BLaER1 treated with 17β-estradiol and CSF1 and Interleukin-3, amounts not matched to agents 10 nM and 100 nM (cell line): ENCODE measurements around the gene PLS1.
A peak's percentile ranks its signal among the peaks of the same experiment; 100 is the strongest.
"Not testable (repeated sequence)": the region's sequence is repeated elsewhere in the genome, so short reads cannot be mapped to it uniquely, and the experiment has no call there.

Source experiments
- H3K27ac ChIP-seq, 11 experiments: shearing (Covaris generic); formaldehyde crosslinking; 2 replicates each; pipeline ENCODE4 v1.8.1; 2022
- H3K27me3 ChIP-seq, 11 experiments: shearing (Covaris generic); formaldehyde crosslinking; 2 replicates each; pipeline ENCODE4 v1.8.1; 2022
- H3K36me3 ChIP-seq, 11 experiments: shearing (Covaris generic); formaldehyde crosslinking; 2 replicates each; pipeline ENCODE4 v1.8.1; 2022
- H3K4me1 ChIP-seq, 10 experiments: shearing (Covaris generic); formaldehyde crosslinking; 2 replicates each; pipeline ENCODE4 v1.8.1; 2022
- H3K4me2 ChIP-seq, 11 experiments: shearing (Covaris generic); formaldehyde crosslinking; 2 replicates each; pipeline ENCODE4 v1.8.1; 2022
- H3K4me3 ChIP-seq, 10 experiments: shearing (Covaris generic); formaldehyde crosslinking; 2 replicates each; pipeline ENCODE4 v1.8.1; 2022
- H3K9ac ChIP-seq, 11 experiments: shearing (Covaris generic); formaldehyde crosslinking; 2 replicates each; pipeline ENCODE4 v1.8.1; 2022
- H3K9me3 ChIP-seq, 11 experiments: shearing (Covaris generic); formaldehyde crosslinking; replicated peaks in 1 of 11; 2 replicates each; pipeline ENCODE4 v1.8.1; 2022
- H4K20me1 ChIP-seq, 11 experiments: shearing (Covaris generic); formaldehyde crosslinking; 2 replicates each; pipeline ENCODE4 v1.8.1; 2022
- Cebpa-rat ChIP-seq, 11 experiments: shearing (Covaris generic); IDR thresholded peaks; 2 replicates each; pipeline ENCODE4 v1.8.1; 2022

Gene PLS1

DNA sequence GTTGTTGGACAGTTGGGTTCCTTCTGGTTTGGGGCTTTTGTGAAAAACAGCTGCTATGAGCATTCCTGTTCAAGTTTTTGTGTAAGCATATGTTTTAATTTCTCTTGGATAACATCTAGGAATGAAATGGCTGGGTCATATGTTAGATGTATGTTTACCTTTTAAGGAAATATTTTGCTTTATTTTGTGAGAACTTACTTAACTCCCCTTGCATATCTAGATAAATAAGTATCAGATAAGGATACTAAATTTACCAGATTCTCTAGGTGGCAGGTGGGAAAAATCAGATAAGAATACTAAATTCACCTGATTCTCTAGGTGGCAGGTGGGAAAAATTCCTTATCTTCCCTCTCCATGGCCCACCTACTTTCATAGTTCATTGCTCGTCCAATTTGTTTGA lies 1.1 kb upstream of the PLS1 start:
- TF ChIP-seq Cebpa-rat (IDR thresholded peaks at IDR 0.05), result no peak
- no peak overlapping the region for H3K27ac ChIP-seq
- H3K4me3 ChIP-seq, result no peak overlapping the region
- H3K9ac ChIP-seq, result no peak overlapping the region
- H3K36me3 ChIP-seq, result no peaks in the 10 kb centered on the region
- no peaks in the 10 kb centered on the region for H4K20me1 ChIP-seq
- peaks cover 0 to 2% (median 0%) of the 10 kb centered on the region in 11 experiments; a peak in 1 of 22 replicates for H3K9me3 ChIP-seq
- H3K4me2 ChIP-seq, result peak overlapping the region in 9 of 11 experiments; percentile 80 to 97 (median 95); a peak in 13 of 22 replicates
- H3K4me1 ChIP-seq, result peaks cover 0 to 25% (median 10%) of the 10 kb centered on the region in 10 experiments; a peak in 15 of 20 replicates
- peaks cover 0 to 14% (median 9%) of the 10 kb centered on the region in 11 experiments; a peak in 9 of 22 replicates for H3K27me3 ChIP-seq

DNA sequence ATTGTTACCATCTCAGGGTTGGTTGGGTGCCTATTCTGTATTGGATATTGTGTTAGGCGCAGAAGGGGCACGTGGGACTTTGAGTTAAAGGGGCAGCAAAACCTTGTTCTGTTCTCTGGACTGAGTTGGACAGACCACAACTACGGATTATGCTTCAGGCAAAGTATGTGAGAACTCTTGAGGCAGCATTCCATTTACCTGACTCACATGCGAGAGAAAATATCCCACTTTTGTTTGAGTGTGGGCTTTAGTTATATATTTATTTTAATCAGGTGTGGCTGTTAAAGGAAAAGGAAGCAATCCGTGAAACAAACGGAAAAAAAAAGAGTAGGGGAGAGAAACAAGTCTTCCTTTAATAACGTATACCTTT lies 627 bp upstream of the PLS1 start:
- TF ChIP-seq Cebpa-rat (IDR thresholded peaks at IDR 0.05), result no peak
- Histone ChIP-seq H3K4me2 (peak overlapping the region; percentile 80 to 97 (median 94)), H3K27ac (peak overlapping the region in 6 of 11 experiments; percentile 24 to 69 (median 42); a peak in 8 of 22 replicates), H3K27me3 (peaks cover 0 to 14% (median 9%) of the 10 kb centered on the region in 11 experiments; a peak in 9 of 22 replicates), H3K4me1 (peaks cover 0 to 25% (median 10%) of the 10 kb centered on the region in 10 experiments; a peak in 15 of 20 replicates), H3K9ac (peak overlapping the region; percentile 43 to 79 (median 71); a peak in 19 of 22 replicates), H4K20me1 (no peaks in the 10 kb centered on the region), H3K9me3 (peaks cover 0 to 4% (median 0%) of the 10 kb centered on the region in 11 experiments; a peak in 1 of 22 replicates), H3K4me3 (peak overlapping the region; percentile 69 to 89 (median 74)), H3K36me3 (no peaks in the 10 kb centered on the region)

DNA sequence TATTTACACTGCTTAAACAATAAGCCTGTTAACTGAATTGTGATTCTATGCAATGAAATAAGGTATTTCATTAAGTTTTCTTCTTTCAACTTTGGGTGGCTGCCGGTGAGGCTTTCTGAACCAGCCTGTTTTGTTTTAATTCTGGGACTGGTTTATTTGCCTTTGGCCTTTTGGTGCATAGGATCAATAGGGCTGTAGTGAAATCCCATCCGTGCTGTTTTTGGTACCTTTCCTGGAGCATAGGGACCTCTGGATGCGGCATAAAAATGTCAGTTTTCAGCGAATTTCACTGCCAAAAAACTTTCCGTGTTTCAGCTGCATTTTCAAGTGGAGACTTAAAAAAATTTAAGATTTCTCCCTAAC lies 514 bp downstream of the PLS1 start:
- H3K4me3 ChIP-seq, result peak overlapping the region; percentile 69 to 89 (median 74)
- H3K9ac ChIP-seq, result peak overlapping the region; percentile 43 to 79 (median 71); a peak in 21 of 22 replicates
- TF ChIP-seq Cebpa-rat (IDR thresholded peaks at IDR 0.05), result no peak
- no peaks in the 10 kb centered on the region for H4K20me1 ChIP-seq
- peak overlapping the region in 1 of 11 experiments; percentile 45; a peak in 2 of 22 replicates for H3K27ac ChIP-seq
- H3K36me3 ChIP-seq, result no peaks in the 10 kb centered on the region
- H3K4me1 ChIP-seq, result peaks cover 0 to 25% (median 10%) of the 10 kb centered on the region in 10 experiments; a peak in 15 of 20 replicates
- H3K9me3 ChIP-seq, result peaks cover 0 to 4% (median 0%) of the 10 kb centered on the region in 11 experiments; a peak in 1 of 22 replicates
- H3K27me3 ChIP-seq, result peaks cover 0 to 14% (median 9%) of the 10 kb centered on the region in 11 experiments; a peak in 9 of 22 replicates
- peak overlapping the region; percentile 80 to 97 (median 94) for H3K4me2 ChIP-seq

DNA sequence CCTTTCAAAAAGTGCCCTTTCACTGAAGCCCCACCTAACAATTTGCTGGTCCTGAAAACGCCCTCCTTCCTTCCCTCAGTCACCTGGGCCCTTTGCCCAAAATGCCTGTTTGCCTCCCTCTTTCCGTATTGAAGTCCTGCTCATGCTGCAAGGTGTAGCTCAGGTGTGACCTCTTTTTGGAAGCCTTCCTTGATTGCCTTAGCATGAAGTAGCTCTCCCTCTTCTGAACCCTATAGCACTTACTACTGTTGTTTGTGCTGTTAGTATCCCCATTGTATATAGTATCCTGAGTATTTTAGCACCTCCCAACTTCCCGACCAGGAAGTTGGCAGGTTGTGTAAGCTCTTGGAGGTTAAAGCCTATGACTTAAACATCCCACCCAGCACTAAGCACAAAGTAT lies 1.7 kb downstream of the PLS1 start:
- Histone ChIP-seq H3K9me3 (peaks cover 0 to 4% (median 0%) of the 10 kb centered on the region in 11 experiments; a peak in 1 of 22 replicates), H3K27me3 (peaks cover 0 to 14% (median 9%) of the 10 kb centered on the region in 11 experiments; a peak in 9 of 22 replicates), H3K4me3 (no peak overlapping the region), H3K9ac (no peak overlapping the region), H3K36me3 (no peaks in the 10 kb centered on the region), H3K4me2 (peak overlapping the region in 1 of 11 experiments; percentile 10; a peak in 1 of 22 replicates), H3K27ac (no peak overlapping the region), H3K4me1 (peaks cover 0 to 35% (median 16%) of the 10 kb centered on the region in 10 experiments; a peak in 15 of 20 replicates), H4K20me1 (no peaks in the 10 kb centered on the region)
- no peak for TF ChIP-seq Cebpa-rat (IDR thresholded peaks at IDR 0.05)

DNA sequence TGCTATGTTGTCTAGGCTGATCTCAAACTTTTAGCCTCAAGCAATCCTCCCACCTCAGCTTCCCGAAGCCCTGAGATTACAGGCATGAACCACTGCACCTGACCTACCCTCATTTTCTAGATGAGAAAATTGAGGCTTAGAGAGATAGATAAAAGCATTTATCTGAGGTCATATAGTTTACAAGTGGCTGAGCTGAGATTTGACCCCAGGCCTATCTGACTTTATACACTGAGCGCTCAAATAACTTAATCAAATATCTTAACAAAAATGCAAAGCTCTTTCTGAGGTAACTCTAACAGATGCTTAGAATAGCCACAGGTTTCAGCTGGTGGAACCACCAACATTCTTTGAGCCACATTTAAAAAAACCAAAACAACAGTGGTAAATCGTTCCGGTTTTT lies 5.5 kb downstream of the PLS1 start:
- H3K9ac ChIP-seq, result no peak overlapping the region
- H3K9me3 ChIP-seq, result peaks cover 0 to 4% (median 0%) of the 10 kb centered on the region in 11 experiments; a peak in 1 of 22 replicates
- H3K4me1 ChIP-seq, result peaks cover 0 to 28% (median 8%) of the 10 kb centered on the region in 10 experiments; a peak in 10 of 20 replicates
- H3K27ac ChIP-seq, result no peak overlapping the region
- H3K36me3 ChIP-seq, result no peaks in the 10 kb centered on the region
- H3K4me2 ChIP-seq, result peak overlapping the region in 1 of 11 experiments; percentile 61; a peak in 4 of 22 replicates
- TF ChIP-seq Cebpa-rat (IDR thresholded peaks at IDR 0.05), result no peak
- no peak overlapping the region for H3K4me3 ChIP-seq
- no peaks in the 10 kb centered on the region for H4K20me1 ChIP-seq
- peaks cover 0 to 11% (median 6%) of the 10 kb centered on the region in 11 experiments; a peak in 9 of 22 replicates for H3K27me3 ChIP-seq

DNA sequence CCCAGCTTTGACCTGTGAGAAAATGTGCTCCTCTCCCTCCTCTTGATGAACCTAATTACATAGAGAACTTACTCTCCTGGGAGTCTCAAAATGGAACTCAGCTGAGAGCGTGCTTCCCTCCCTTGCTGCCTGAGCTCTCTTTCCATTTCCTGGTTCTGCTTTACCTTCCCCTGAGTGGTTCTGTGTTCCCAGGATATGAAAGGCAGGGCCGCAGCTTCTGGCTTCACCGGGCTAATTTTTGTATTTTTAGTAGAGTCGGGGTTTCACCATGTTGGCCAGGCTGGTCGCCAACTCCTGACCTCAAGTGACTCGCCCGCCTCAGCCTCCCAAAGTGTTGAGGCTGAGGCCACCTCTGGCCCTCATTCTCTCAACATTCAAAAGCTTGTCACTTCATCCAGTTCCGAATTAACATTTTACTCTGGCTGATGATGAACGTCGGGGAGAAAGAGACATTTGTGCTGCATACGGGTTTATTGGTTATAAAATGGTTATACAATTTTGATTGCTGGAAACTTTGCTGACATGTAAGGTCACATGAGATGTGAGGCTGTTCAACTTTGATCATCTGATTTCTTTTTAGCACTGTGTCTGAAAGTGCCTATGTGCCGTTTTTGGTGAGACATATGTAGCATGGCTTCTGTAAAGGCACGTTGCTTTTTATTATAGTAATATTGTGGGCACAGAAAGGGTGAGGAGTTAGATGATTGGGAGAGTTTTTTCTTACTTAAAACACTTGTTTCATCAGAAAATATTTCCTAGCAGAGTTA lies 6.6 kb downstream of the PLS1 start:
- H3K4me3 ChIP-seq, result no peak overlapping the region
- no peak overlapping the region for H3K9ac ChIP-seq
- H3K27ac ChIP-seq, result no peak overlapping the region
- peak overlapping the region in 6 of 11 experiments; percentile 0 to 61 (median 46); a peak in 8 of 22 replicates for H3K4me2 ChIP-seq
- H3K36me3 ChIP-seq, result no peaks in the 10 kb centered on the region
- peaks cover 0 to 2% (median 0%) of the 10 kb centered on the region in 11 experiments; a peak in 2 of 22 replicates for H3K27me3 ChIP-seq
- peaks cover 0 to 17% (median 4%) of the 10 kb centered on the region in 10 experiments; a peak in 8 of 20 replicates for H3K4me1 ChIP-seq
- peaks cover 0 to 4% (median 0%) of the 10 kb centered on the region in 11 experiments; a peak in 1 of 22 replicates for H3K9me3 ChIP-seq
- no peak for TF ChIP-seq Cebpa-rat (IDR thresholded peaks at IDR 0.05)
- H4K20me1 ChIP-seq, result no peaks in the 10 kb centered on the region

DNA sequence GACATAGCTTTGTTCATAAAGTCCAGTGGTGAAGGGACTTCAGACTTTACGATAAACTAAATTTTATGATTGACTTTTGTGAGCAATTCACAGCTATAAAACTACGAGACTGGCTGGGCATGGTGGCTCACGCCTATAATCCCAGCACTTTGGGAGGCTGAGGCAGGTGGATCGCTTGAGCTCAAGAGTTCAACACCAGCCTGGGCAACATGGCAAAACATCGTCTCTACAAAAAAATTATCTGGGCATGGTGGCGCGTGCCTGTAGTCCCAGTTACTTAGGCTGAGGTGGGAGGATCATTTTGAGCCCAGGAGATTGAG lies 7.2 kb downstream of the PLS1 start:
- H4K20me1 ChIP-seq, H3K36me3 ChIP-seq, H3K4me3 ChIP-seq, H3K9me3 ChIP-seq, H3K4me2 ChIP-seq, H3K9ac ChIP-seq, H3K27me3 ChIP-seq, H3K27ac ChIP-seq: not testable (repeated sequence)
- H3K4me1 ChIP-seq, result peaks cover 0 to 15% (median 4%) of the 10 kb centered on the region in 10 experiments; a peak in 8 of 20 replicates

DNA sequence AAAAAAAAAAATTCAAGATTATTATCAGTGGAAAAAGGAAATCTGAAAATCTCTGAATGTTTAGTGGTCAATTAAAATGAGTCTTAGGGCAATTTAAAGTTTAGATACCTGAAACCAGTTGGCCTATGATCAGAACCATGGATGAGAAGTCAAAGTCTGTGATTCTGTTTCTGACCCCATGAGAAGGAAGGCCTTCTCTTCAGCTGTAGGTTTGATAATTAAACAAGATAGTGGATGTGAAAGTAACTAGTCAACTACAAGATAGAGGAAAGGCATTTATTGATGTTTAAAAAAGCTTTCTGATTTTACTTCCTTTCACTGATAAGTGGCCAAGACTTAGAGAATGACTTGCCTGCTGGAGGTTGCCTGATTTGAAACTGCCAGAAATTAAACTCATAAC lies 8.7 kb downstream of the PLS1 start:
- no peak overlapping the region for H3K27ac ChIP-seq
- H4K20me1 ChIP-seq, result no peaks in the 10 kb centered on the region
- H3K4me1 ChIP-seq, result peaks cover 0 to 15% (median 4%) of the 10 kb centered on the region in 10 experiments; a peak in 8 of 20 replicates
- H3K27me3 ChIP-seq, result no peaks in the 10 kb centered on the region
- H3K9me3 ChIP-seq, result 0 out of 22 replicates have a peak, but pooled peaks cover 0 to 4% (median 0%) of the 10 kb centered on the region in 11 experiments
- TF ChIP-seq Cebpa-rat (IDR thresholded peaks at IDR 0.05), result no peak
- H3K9ac ChIP-seq, result no peak overlapping the region
- no peaks in the 10 kb centered on the region for H3K36me3 ChIP-seq
- H3K4me3 ChIP-seq, result no peak overlapping the region
- no peak overlapping the region for H3K4me2 ChIP-seq

DNA sequence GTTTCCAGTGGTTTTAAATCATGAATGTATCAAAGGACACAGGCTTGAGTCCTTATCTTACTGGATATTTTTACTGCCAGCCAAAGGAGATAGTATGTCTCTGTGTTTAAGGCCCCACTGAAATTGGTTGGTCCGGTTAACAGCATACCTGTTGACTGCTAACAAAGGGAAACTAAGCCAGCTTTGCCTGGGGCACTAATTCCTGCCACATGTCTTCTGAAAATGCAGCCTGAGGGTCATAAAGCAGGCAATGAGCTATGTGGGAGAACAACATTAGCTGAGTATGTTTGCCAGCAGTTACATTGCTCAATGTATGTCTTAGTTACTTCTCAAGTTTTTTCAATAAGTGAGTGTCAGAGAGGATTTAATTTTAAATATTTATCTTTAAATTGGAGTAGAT lies 12.4 kb downstream of the PLS1 start:
- no peak overlapping the region for H3K27ac ChIP-seq
- no peak overlapping the region for H3K4me2 ChIP-seq
- no peak overlapping the region for H3K4me3 ChIP-seq
- H3K9ac ChIP-seq, result no peak overlapping the region
- TF ChIP-seq Cebpa-rat (IDR thresholded peaks at IDR 0.05), result no peak
- H4K20me1 ChIP-seq, result no peaks in the 10 kb centered on the region
- H3K36me3 ChIP-seq, result no peaks in the 10 kb centered on the region
- no peaks in the 10 kb centered on the region for H3K9me3 ChIP-seq
- no peaks in the 10 kb centered on the region for H3K27me3 ChIP-seq
- H3K4me1 ChIP-seq, result no peaks in the 10 kb centered on the region
